ENCODE data around the gene STAB2.

DNA sequence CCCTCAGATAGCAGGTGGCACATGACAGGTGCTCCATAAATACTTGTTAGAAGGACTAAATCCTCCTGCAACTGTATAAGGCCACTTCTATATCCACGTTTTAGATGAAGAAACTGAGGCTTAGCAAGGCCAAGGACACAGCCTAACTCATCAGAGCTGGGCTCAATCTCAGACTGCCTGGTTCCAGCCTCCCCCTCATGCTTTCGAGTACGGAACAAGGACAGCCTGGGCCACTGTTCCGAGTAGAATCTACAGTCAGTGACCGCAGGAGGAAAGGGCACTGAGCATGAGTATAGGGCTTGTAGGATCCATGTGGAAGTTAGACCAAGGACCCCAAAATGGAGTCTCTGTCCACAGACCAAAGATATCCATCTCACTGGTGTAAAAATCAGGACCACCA is 169.4 kb downstream of the STAB2 start:
- TF ChIP-seq, protein P1, sequence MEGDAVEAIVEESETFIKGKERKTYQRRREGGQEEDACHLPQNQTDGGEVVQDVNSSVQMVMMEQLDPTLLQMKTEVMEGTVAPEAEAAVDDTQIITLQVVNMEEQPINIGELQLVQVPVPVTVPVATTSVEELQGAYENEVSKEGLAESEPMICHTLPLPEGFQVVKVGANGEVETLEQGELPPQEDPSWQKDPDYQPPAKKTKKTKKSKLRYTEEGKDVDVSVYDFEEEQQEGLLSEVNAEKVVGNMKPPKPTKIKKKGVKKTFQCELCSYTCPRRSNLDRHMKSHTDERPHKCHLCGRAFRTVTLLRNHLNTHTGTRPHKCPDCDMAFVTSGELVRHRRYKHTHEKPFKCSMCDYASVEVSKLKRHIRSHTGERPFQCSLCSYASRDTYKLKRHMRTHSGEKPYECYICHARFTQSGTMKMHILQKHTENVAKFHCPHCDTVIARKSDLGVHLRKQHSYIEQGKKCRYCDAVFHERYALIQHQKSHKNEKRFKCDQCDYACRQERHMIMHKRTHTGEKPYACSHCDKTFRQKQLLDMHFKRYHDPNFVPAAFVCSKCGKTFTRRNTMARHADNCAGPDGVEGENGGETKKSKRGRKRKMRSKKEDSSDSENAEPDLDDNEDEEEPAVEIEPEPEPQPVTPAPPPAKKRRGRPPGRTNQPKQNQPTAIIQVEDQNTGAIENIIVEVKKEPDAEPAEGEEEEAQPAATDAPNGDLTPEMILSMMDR (IDR thresholded peaks at IDR 0.05; ENCODE audit: low read depth, low read length, missing input control): no peak
- TF ChIP-seq GABPA (IDR thresholded peaks at IDR 0.05 in 1 of 2, conservative IDR thresholded peaks at IDR 0.05 in 1 of 2): no peak
- TF ChIP-seq, protein P2, sequence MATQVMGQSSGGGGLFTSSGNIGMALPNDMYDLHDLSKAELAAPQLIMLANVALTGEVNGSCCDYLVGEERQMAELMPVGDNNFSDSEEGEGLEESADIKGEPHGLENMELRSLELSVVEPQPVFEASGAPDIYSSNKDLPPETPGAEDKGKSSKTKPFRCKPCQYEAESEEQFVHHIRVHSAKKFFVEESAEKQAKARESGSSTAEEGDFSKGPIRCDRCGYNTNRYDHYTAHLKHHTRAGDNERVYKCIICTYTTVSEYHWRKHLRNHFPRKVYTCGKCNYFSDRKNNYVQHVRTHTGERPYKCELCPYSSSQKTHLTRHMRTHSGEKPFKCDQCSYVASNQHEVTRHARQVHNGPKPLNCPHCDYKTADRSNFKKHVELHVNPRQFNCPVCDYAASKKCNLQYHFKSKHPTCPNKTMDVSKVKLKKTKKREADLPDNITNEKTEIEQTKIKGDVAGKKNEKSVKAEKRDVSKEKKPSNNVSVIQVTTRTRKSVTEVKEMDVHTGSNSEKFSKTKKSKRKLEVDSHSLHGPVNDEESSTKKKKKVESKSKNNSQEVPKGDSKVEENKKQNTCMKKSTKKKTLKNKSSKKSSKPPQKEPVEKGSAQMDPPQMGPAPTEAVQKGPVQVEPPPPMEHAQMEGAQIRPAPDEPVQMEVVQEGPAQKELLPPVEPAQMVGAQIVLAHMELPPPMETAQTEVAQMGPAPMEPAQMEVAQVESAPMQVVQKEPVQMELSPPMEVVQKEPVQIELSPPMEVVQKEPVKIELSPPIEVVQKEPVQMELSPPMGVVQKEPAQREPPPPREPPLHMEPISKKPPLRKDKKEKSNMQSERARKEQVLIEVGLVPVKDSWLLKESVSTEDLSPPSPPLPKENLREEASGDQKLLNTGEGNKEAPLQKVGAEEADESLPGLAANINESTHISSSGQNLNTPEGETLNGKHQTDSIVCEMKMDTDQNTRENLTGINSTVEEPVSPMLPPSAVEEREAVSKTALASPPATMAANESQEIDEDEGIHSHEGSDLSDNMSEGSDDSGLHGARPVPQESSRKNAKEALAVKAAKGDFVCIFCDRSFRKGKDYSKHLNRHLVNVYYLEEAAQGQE (IDR thresholded peaks at IDR 0.05): no peak
- no peak for TF ChIP-seq TAF1 (conservative IDR thresholded peaks at IDR 0.05)
- no peak for TF ChIP-seq EGR1 (IDR thresholded peaks at IDR 0.05; ENCODE audit: low read depth in 2 of 2)
- TF ChIP-seq, protein P3, sequence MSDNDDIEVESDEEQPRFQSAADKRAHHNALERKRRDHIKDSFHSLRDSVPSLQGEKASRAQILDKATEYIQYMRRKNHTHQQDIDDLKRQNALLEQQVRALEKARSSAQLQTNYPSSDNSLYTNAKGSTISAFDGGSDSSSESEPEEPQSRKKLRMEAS (IDR thresholded peaks at IDR 0.05): no peak
- no peak for TF ChIP-seq RAD21 (IDR thresholded peaks at IDR 0.05)
- no peak for TF ChIP-seq FOXA2 (IDR thresholded peaks at IDR 0.05)
- TF ChIP-seq SP1 (IDR thresholded peaks at IDR 0.05): no peak
- no peak for TF ChIP-seq JUND (IDR thresholded peaks at IDR 0.05)
- TF ChIP-seq, protein P4, sequence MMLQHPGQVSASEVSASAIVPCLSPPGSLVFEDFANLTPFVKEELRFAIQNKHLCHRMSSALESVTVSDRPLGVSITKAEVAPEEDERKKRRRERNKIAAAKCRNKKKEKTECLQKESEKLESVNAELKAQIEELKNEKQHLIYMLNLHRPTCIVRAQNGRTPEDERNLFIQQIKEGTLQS (IDR thresholded peaks at IDR 0.05): no peak
- TF ChIP-seq YY1 (IDR thresholded peaks at IDR 0.05): no peak
- no peak for TF ChIP-seq FOXA1 (IDR thresholded peaks at IDR 0.05)

All from liver (tissue), 3 donors.